ENCODE measurements around the gene FAM114A1. TPM values are rescaled to one million over a fixed set of nuclear protein-coding genes. Genes with fewer than 3 reads are reported as not detected.

The FAM114A1 gene
- total RNA-seq, 4 donors from 2014 or later: 36.9 to 85.9 (median 44.5) TPM

DNA sequence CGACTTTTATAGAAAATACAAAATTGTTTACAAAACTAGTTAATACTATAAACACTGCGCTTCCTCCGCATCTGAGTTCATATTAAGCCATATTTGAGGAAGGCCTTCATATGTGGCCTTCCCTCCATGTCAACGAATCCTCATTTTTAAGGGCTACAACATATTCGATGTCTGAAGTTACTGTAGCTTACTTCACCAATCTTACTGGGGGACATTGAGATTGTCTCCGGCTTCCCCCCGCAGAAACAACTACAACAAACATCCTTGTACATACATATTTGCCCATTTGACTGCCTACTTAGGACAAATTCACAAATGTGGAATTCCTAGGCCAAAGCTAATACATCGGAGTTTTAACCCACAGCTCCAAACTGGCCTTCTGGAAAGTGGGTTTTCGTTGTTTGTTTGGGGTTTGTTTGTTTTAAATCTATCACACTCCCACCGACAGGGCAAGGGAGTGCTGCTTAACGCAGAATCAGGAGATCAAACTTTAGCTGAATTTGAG is 581 bp upstream of the FAM114A1 start:
- Histone ChIP-seq H3K27me3 (no peaks in the 10 kb centered on the region), H3K9me3 (no peaks in the 10 kb centered on the region), H3K4me1 (peaks cover 41% of the 10 kb centered on the region), H3K27ac (peak overlapping the region; percentile 90), H3K36me3 (no peaks in the 10 kb centered on the region), H3K4me3 (peak overlapping the region; percentile 61)
- WGBS: 51% methylated on average over 11 of the region's 11 CpGs
- TF ChIP-seq, protein P1, sequence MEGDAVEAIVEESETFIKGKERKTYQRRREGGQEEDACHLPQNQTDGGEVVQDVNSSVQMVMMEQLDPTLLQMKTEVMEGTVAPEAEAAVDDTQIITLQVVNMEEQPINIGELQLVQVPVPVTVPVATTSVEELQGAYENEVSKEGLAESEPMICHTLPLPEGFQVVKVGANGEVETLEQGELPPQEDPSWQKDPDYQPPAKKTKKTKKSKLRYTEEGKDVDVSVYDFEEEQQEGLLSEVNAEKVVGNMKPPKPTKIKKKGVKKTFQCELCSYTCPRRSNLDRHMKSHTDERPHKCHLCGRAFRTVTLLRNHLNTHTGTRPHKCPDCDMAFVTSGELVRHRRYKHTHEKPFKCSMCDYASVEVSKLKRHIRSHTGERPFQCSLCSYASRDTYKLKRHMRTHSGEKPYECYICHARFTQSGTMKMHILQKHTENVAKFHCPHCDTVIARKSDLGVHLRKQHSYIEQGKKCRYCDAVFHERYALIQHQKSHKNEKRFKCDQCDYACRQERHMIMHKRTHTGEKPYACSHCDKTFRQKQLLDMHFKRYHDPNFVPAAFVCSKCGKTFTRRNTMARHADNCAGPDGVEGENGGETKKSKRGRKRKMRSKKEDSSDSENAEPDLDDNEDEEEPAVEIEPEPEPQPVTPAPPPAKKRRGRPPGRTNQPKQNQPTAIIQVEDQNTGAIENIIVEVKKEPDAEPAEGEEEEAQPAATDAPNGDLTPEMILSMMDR (IDR thresholded peaks at IDR 0.05): no peak
- TF ChIP-seq POLR2A (IDR thresholded peaks at IDR 0.05): no peak
- peak; percentile 18 for TF ChIP-seq EP300 (IDR thresholded peaks at IDR 0.05)
- no peak for TF ChIP-seq POLR2AphosphoS5 (IDR thresholded peaks at IDR 0.05)
- DNase-seq (ENCODE audit: low spot score in 2 of 2): no peak

DNA sequence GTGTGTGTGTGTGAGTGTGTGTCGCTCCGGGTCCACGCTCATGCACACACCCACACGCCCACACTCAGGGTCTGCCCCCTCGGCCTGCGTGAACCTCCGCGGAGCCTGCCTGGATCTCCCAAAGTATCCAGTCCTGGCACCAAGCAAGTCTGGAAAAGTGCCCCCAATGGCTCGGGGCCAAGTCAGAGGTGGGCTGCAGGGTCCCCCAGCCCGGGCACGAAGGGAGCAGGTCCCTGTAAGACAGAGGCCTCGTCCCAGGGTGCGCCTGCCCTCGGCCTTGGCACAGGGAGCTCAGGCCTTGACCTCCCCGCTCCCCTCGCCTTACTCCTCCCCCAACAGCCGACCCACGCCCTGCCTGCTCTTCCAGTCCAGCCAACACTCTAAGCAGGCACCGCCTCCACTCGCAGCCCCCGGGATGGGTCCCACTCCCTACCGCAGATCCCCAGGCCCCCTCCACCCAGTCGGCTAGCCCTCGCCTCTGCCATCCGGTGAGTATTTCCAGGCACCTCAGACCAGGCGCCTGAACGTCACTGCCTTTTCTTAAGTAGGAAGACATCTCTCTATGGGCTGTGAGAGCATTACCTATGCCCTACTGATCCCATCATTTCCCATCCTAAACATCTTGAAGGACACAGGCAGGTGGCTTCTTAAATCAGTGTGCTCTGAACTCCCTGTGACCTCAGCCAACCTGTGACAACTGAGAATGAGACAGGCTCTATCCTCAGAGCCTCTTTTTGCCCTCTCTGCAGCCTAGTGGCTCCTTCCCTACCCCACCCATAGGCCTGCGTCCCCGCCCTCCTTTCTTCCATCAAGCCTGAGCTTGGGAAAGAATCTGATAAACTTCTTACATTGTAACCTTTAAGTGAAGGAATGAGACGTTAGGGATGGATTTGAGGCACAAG is 704 bp downstream of the FAM114A1 start:
- peak in 1 of 2 donors; percentile 81 for DNase-seq (ENCODE audit: low spot score in 2 of 2)
- Histone ChIP-seq H3K4me3 (peak overlapping the region; percentile 61), H3K4me1 (peaks cover 52% of the 10 kb centered on the region), H3K9me3 (no peaks in the 10 kb centered on the region), H3K27me3 (no peaks in the 10 kb centered on the region), H3K36me3 (no peaks in the 10 kb centered on the region), H3K27ac (peak overlapping the region; percentile 90)
- TF ChIP-seq POLR2AphosphoS5 (IDR thresholded peaks at IDR 0.05): no peak
- no peak for TF ChIP-seq EP300 (IDR thresholded peaks at IDR 0.05)
- TF ChIP-seq POLR2A (IDR thresholded peaks at IDR 0.05): no peak
- TF ChIP-seq, protein P1 (IDR thresholded peaks at IDR 0.05): no peak
- 29% methylated on average over 12 of the region's 30 CpGs for WGBS

DNA sequence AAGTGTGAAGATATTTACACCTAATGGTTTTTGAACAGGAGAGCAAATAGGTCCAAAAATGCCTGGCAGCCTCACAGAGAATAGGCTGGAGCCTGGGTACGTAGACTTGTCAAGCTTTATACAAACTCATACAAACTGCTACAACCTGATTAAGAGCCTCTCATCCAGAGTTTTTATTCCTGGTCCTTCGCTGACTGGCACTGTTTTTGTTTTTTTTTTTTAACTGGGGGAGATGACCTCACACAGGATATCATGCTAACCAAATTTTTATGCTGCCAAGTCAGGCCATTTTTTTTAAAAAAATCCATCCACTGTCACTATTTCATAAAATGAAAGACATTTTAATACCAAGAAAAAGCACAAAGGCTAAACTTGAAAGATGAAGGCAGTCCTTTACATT is 1.9 kb downstream of the FAM114A1 start:
- H3K27me3 ChIP-seq: no peaks in the 10 kb centered on the region
- no peak for DNase-seq (ENCODE audit: low spot score in 2 of 2)
- no peak for TF ChIP-seq POLR2A (IDR thresholded peaks at IDR 0.05)
- no peak for TF ChIP-seq EP300 (IDR thresholded peaks at IDR 0.05)
- TF ChIP-seq POLR2AphosphoS5 (IDR thresholded peaks at IDR 0.05): no peak
- TF ChIP-seq, protein P1 (IDR thresholded peaks at IDR 0.05): no peak
- no peaks in the 10 kb centered on the region for H3K36me3 ChIP-seq
- peak overlapping the region; percentile 61 for H3K4me3 ChIP-seq
- H3K9me3 ChIP-seq: no peaks in the 10 kb centered on the region
- 47% methylated on average over 2 of the region's 2 CpGs for WGBS
- peaks cover 58% of the 10 kb centered on the region for H3K4me1 ChIP-seq
- peak overlapping the region; percentile 90 for H3K27ac ChIP-seq

DNA sequence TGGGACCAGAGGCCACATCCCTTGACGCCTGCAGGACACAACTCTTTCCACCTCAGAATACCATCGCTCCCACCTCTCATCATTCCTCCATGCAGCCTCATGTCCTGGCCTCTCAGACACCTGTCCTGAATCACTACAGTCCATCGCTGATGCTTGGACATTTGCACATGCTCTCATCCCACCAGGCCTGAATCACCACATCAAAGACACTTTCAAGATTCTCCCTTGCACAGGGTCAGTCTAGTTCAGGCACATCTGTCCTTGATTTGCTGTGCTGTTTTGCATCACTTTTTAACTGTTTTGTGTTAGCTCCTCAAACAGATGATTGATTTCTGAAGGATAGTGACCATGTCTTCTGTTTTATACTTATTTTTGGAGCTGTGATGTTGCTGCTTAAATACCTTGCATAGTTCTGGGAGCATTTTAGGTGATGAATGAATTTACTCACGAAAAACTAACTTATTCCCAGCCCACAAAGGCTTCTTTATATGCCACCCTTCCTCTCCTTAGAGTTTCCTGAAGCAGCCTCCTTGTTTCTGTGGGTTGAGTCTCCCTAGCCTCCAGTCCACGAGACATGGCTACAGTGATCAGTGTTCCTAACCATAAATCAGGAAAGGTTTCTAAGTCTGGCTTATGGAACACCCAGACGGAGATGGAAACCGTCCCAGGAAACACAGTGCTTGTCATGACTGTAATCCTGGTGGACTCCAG is 2.6 kb downstream of the FAM114A1 start:
- TF ChIP-seq, protein P1 (IDR thresholded peaks at IDR 0.05): no peak
- TF ChIP-seq POLR2A (IDR thresholded peaks at IDR 0.05) (no peak), POLR2AphosphoS5 (IDR thresholded peaks at IDR 0.05) (no peak), EP300 (IDR thresholded peaks at IDR 0.05) (no peak)
- Histone ChIP-seq H3K27me3 (no peaks in the 10 kb centered on the region), H3K4me3 (no peak overlapping the region), H3K36me3 (no peaks in the 10 kb centered on the region), H3K27ac (peak overlapping the region; percentile 90), H3K4me1 (peaks cover 58% of the 10 kb centered on the region), H3K9me3 (no peaks in the 10 kb centered on the region)
- no peak for DNase-seq (ENCODE audit: low spot score in 2 of 2)
- WGBS: 63% methylated on average over 7 of the region's 7 CpGs

DNA sequence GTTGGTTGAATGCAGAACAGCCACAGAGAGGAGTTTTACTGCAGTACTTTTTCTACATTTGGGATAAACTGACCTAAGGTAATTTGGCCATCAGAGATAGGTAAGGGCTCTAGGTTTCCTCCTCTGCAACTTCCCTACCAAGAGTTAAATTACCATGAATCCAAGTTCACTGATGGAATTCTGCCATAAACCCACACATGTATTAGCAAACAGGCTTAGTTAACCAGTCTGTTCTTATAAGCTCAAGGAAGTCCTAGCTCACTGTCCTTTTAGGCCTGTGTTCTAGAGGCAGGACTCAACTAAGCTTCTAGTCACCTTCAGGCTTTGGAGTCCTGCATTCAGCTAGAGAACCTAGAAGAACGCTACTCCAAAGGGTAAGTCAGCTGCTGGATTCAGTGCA is 4.0 kb downstream of the FAM114A1 start:
- no peak for DNase-seq (ENCODE audit: low spot score in 2 of 2)
- H3K4me3 ChIP-seq: no peak overlapping the region
- peaks cover 58% of the 10 kb centered on the region for H3K4me1 ChIP-seq
- peak overlapping the region; percentile 70 for H3K27ac ChIP-seq
- TF ChIP-seq POLR2AphosphoS5 (IDR thresholded peaks at IDR 0.05): no peak
- no peak for TF ChIP-seq EP300 (IDR thresholded peaks at IDR 0.05)
- TF ChIP-seq, protein P1 (IDR thresholded peaks at IDR 0.05): no peak
- no peak for TF ChIP-seq POLR2A (IDR thresholded peaks at IDR 0.05)
- H3K27me3 ChIP-seq: no peaks in the 10 kb centered on the region
- no peaks in the 10 kb centered on the region for H3K9me3 ChIP-seq
- H3K36me3 ChIP-seq: no peaks in the 10 kb centered on the region
- WGBS: 58% methylated on average over 1 of the region's 1 CpG
